NCI-H774 (cell line): Measurements from ENCODE around the gene ZNF782.
"Not testable (repeated sequence)": the region's sequence is repeated elsewhere in the genome, so short reads cannot be mapped to it uniquely, and the experiment has no call there.

Experiments used
- DNase-seq: peaks from one replicate; lab custom pipeline; 2025; lab: John Stamatoyannopoulos, UW

The ZNF782 gene

DNA sequence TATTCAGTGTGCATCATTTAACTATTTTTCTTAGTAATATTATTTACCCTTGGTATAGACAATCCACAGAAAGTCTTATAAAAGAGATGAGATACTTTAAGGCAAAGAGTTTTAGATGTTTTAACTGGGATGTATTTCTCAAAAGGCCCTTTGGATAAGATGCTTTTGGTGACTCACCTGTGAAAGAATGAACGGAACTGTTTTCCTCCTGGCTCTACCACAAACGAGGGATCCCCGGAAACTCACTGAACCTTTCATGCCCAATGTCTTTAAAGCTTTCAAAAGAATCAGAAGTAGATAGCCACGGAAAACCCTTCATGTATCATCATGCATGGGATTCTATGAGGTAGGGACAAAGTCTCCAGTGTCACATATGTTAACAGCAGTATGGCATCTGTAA, 1.6 kb downstream of the ZNF782 start:
- DNase-seq: no peak

DNA sequence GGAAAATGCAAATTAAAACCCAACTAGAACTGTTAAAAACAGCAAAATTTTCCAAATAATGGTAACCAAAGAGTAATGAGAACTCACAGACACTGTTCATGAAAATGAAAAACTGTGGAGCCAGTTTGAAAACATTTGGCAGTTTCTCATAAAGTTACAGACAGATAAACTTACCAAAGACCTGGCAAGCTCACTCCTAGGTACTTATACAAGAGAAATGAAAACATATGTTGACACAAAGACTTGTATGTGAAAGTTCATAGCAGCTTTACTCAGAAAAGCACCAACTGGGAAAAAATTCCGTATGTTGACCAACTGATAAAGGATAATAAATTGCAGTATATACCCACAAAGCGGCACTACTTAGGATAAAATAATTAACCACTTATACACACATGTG, 10.3 kb downstream of the ZNF782 start:
- no peak for DNase-seq

DNA sequence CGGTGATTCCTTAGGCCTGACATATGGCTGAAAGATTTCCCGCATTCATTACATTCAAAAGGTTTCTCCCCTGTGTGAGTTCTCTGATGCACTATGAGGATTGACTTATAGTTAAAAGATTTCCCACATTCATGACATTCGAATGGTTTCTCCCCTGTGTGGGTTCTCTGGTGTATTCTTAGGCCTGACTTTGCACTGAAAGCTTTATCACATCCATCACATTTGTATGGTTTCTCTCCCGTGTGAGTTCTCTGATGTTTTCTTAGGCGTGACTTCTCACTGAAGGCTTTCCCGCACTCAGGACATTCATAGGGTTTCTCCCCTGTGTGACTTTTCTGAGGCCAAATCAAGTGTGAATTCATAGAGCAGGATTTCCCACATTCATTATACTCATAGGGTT, 35.8 kb downstream of the ZNF782 start:
- DNase-seq: no peak

DNA sequence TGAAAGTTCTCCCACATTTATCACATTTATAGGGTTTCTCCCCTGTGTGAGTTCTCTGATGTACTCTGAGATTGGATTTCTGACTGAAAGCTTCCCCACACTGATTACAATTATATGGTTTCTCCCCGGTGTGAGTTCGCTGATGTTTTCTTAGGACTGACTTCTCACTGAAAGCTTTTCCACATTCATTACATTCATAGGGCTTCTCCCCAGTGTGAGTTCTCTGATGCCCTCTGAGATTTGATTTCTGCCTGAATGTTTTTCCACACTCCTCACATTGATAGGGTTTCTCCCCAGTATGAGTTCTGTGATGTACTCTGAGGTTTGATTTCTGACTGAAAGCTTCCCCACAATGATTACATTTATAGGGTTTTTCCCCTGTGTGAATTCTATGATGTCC, 36.3 kb downstream of the ZNF782 start:
- DNase-seq: no peak

DNA sequence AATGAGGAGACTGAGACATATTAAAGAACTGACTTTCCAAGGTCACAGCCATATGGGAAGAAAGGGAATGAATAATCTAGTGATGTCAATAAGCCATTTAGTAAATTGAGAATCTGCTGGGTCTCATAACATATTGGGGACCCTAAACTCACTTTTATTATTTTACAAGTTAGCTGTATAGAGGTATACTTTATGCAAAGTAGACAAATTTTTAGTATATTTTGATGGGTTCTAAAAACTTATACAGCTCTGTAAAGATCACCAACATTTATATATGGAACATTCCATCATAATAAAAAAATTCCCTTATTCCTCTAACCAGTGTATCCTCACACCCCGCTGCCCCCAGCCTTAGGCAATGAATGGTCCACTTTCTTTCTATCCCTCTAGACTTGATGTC, 40.7 kb downstream of the ZNF782 start:
- DNase-seq: no peak

DNA sequence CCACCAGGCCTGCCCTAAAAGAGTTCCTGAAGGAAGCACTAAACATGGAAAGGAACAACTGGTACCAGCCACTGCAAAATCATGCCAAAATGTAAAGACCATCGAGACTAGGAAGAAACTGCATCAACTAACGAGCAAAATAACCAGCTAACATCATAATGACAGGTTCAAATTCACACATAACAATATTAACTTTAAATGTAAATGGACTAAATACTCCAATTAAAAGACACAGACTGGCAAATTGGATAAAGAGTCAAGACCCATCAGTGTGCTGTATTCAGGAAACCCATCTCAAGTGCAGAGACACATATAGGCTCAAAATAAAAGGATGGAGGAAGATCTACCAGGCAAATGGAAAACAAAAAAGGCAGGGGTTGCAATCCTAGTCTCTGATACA, 55.4 kb downstream of the ZNF782 start:
- not testable (repeated sequence) for DNase-seq

DNA sequence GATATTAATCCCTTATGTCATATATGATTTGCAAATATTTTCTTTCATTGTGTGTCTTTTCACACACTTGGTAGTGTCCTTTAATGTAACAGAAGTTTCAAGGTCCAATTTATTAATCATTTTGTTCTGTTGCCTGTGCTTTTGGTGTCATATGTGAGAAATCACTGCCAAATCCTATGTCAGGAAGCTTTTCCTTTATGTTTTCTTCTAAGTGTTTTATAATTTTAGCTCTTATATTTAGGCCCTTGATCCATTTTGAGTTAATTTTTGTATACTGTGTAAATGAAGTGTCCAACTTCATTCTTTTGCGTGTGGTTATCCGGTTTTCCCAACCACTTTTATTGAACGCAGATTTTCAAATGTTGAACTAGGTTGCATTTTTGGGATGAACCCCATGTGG, 70.3 kb downstream of the ZNF782 start:
- no peak for DNase-seq

DNA sequence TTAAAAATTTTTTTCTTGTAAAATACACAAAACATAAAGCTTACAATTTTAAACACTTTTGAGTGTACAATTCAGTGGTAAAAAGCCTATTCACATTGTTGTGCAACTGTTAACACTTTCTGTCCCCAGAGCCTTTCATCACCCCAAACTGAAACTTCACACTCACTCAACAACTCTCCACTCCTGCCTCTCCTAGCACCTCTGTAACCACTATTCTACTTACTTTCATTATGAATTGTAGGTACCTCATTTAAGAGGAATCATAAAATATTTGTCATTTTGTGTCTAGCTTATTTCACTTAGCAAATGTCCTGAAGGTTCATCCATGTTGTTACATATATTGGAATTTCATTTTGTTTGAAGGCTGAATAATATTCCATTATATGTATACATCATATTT, 72.1 kb downstream of the ZNF782 start:
- DNase-seq: no peak

DNA sequence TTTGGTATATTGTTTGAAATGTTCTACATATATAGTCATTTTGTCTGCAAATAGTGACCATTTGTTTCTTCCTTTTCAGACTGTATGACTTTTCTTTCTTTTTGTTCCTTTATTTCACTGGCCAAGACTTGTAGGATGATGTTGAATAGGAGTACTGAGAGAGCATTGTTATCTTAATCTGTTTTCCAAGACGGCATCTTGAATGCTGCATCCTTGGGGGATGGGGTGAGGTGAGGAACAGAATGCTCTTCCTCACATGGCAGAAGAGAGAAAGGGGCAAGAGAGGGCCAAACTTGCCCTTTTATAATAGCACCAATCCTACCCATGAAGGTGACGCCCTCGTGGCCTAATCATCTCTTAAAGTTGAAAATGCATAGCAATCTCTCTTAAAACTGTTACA, 72.8 kb downstream of the ZNF782 start:
- no peak for DNase-seq

DNA sequence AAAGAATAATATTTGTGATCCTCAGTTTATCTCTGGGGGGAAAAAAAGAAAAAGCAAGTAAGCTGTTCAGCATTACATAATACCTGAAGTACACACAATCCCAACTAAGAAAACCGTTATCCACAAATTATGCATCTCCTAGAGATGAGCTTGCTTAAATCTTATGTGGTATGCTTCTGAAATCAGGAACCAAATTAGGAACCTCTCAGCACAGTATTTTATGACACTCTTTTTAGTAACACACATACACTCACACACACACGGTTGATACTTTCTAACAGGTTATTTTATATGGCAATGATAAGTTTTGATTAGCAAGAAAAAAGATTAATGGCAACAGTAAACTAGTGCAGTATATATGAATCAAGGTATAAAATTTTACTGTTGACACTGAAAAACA, 75.2 kb downstream of the ZNF782 start:
- no peak for DNase-seq

DNA sequence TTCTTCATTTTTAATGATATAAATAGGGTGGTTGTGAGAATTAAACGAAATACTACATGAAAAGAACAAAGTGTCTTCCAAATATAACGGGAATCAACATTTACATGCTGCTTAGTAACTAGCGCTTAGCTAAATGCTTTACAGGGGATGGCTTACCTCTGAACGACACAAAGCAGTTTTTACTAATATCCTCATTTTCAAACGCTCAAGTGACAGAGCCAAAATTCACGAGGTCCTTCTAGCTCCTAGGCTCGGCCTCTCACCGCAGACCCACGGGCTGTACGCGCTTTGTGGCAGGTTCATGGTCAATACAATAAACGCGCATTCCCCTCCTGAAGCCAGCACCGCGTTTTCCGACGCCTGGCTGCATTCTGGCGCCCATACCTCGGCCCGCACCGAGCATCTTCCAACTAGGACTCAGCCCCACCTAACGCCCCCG, 76.9 kb downstream of the ZNF782 start:
- no peak for DNase-seq

DNA sequence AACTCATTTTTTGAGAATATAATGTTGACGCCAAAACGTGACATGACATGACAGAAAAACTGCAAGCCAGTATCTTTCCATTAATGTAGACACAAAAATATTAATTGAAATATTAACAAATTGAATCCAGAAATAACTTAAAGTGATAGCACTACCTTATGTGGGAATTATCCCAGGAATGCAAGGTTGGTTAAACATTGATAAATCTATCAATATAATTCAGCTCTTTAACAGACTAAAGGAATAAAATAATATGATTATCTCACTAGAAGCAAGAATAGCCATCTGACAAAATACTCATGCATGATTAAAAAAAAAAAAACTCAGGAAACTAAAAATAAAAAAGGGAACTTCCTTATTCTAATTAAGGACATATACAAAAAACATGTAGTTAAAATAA, 83.2 kb downstream of the ZNF782 start:
- DNase-seq: no peak

DNA sequence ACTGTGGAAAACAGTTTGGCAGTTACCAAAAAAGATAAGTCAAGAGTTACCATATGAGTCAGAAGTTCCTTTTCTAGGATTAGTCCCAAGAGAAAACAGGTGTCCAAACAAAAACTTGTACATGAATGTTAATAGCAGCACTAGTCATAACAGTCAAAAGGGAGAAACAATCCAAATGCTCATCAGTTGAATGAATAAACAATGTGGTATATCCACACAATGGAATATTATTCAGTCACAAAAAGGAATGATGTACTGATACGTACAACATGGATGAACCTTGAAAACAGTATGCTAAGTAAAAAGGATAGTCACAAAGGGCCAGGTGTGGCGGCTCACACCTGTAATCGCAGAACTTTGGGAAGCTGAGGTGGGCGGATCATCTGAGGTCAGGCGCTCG, 84.3 kb downstream of the ZNF782 start:
- DNase-seq: no peak
